Activated T-cell treated with anti-CD3 and anti-CD28 coated beads for 48 hours (primary cell): ENCODE data around the gene ABHD1.
"Not testable (repeated sequence)": the region's sequence is repeated elsewhere in the genome, so short reads cannot be mapped to it uniquely, and the experiment has no call there.

Experiments used
- DNase-seq: peaks from one replicate; pipeline ENCODE4 v3.0.0-alpha.2; 2020; ENCODE audit warnings: low read depth

The ABHD1 gene

GRCh38 chr2:27170581-27171337, 47.1 kb downstream of the ABHD1 start:
- no peak for DNase-seq

GRCh38 chr2:27171351-27171848, 47.8 kb downstream of the ABHD1 start:
- DNase-seq = no peak

- DNase-seq = no peak
These were observed 51.0 kb downstream of the ABHD1 start for GRCh38 chr2:27174638-27175037.

GRCh38 chr2:27175330-27175729, 51.7 kb downstream of the ABHD1 start:
- DNase-seq = no peak

- DNase-seq = not testable (repeated sequence)
These were observed 52.2 kb downstream of the ABHD1 start for GRCh38 chr2:27175781-27176180.

- no peak for DNase-seq
These were observed 54.1 kb downstream of the ABHD1 start for GRCh38 chr2:27177441-27178351.

- no peak for DNase-seq
These were observed 54.9 kb downstream of the ABHD1 start for GRCh38 chr2:27178469-27178868.

GRCh38 chr2:27179344-27180000, 55.9 kb downstream of the ABHD1 start:
- no peak for DNase-seq
